HepG2 (cell line): Measurements from ENCODE around the gene PRM3. TPM values are rescaled to one million over a fixed set of nuclear protein-coding genes. Genes with fewer than 3 reads are reported as not detected.
A peak's percentile ranks its signal among the peaks of the same experiment; 100 is the strongest.

Source experiments
- ATF4 ChIP-seq, 2 experiments: fragments of 450-650 bp in 1 of 2; sonication (generic) in 1 of 2; formaldehyde crosslinking; IDR thresholded peaks; 2 replicates each; pipeline versions ENCODE4 v1.5.0 to v1.8.0; 2020 to 2022; ENCODE audit warnings: mild to moderate bottlenecking in 1 of 2, missing genetic modification reagents in 1 of 2
- DNMT3B ChIP-seq: conservative IDR thresholded peaks from 2 replicates; pipeline ENCODE4 v1.6.1; 2016; ENCODE audit warnings: missing biosample characterization, control low read depth
- EP300 ChIP-seq, 3 experiments: sonication (generic) in 1 of 3; formaldehyde crosslinking in 1 of 3; IDR thresholded peaks; 2 replicates each; pipeline versions ENCODE4 v1.5.1 to v1.6.1; 2011 to 2020; ENCODE audit warnings: low read depth in 2 of 3, low read length in 2 of 3, borderline replicate concordance in 1 of 3, improper control_type of control experiment in 1 of 3, mild to moderate bottlenecking in 1 of 3, missing genetic modification reagents in 1 of 3, moderate library complexity in 1 of 3
- ESRRA ChIP-seq: sonication (generic); formaldehyde crosslinking; IDR thresholded peaks from 2 replicates; pipeline ENCODE4 v1.5.1; 2020; ENCODE audit warnings: mild to moderate bottlenecking, low read depth, missing genetic modification reagents
- FOXP1 ChIP-seq, 2 experiments: fragments of 450-650 bp in 1 of 2; IDR thresholded peaks; 2 replicates each; pipeline ENCODE4 v1.6.1; 2017 to 2018; ENCODE audit warnings: antibody characterized with exemption in 1 of 2
- GMEB2 ChIP-seq: IDR thresholded peaks from 2 replicates; pipeline ENCODE4 v1.6.1; 2016; ENCODE audit warnings: missing biosample characterization, missing genetic modification reagents, low read depth
- IRF1 ChIP-seq: sonication (generic); formaldehyde crosslinking; IDR thresholded peaks from 2 replicates; pipeline ENCODE4 v1.4.0; 2020; ENCODE audit warnings: low read depth, mild to moderate bottlenecking, missing genetic modification reagents
- KAT8 ChIP-seq: IDR thresholded peaks from 2 replicates; pipeline ENCODE4 v1.6.1; 2016; ENCODE audit warnings: missing genetic modification reagents, missing compliant biosample characterization
- KDM6A ChIP-seq: IDR thresholded peaks from 2 replicates; pipeline ENCODE4 v1.6.1; 2016; ENCODE audit warnings: low read depth
- NFRKB ChIP-seq: fragments of 450-650 bp; IDR thresholded peaks from 2 replicates; pipeline ENCODE4 v1.6.1; 2017
- PRPF4 ChIP-seq: fragments of 200-400 bp; formaldehyde crosslinking; IDR thresholded peaks from 2 replicates; pipeline ENCODE4 v1.6.1; 2016; ENCODE audit warnings: low read length, low read depth; ENCODE audit not compliant: poor library complexity, severe bottlenecking
- RFX1 ChIP-seq: fragments of 450-650 bp; IDR thresholded peaks from 2 replicates; pipeline ENCODE4 v1.6.1; 2017
- SAFB2 ChIP-seq: sonication (generic); formaldehyde crosslinking; IDR thresholded peaks from 2 replicates; pipeline ENCODE4 v1.5.1; 2020; ENCODE audit warnings: missing genetic modification reagents, low read depth, mild to moderate bottlenecking, borderline replicate concordance
- SALL1 ChIP-seq: sonication (generic); formaldehyde crosslinking; IDR thresholded peaks from 2 replicates; pipeline ENCODE4 v1.8.0; 2022; ENCODE audit warnings: mild to moderate bottlenecking, missing genetic modification reagents
- SAP130 ChIP-seq: IDR thresholded peaks from 2 replicates; pipeline ENCODE4 v1.6.1; 2016; ENCODE audit warnings: low read depth
- USF2 ChIP-seq, 2 experiments: sonication (generic) in 1 of 2; formaldehyde crosslinking in 1 of 2; IDR thresholded peaks; 2 replicates each; pipeline versions ENCODE4 v1.5.1 to v1.6.1; 2011 to 2020; ENCODE audit warnings: borderline replicate concordance in 1 of 2, low read depth in 1 of 2, low read length in 1 of 2, mild to moderate bottlenecking in 1 of 2, missing genetic modification reagents in 1 of 2, moderate library complexity in 1 of 2
- ZFY ChIP-seq: sonication (generic); formaldehyde crosslinking; IDR thresholded peaks from 2 replicates; pipeline ENCODE4 v1.4.0; 2020; ENCODE audit warnings: missing genetic modification reagents
- ZMAT5 ChIP-seq: sonication (generic); formaldehyde crosslinking; IDR thresholded peaks from 2 replicates; pipeline ENCODE4 v1.5.0; 2020; ENCODE audit warnings: mild to moderate bottlenecking, low read depth, missing genetic modification reagents, borderline replicate concordance
- ZNF333 ChIP-seq: sonication (generic); formaldehyde crosslinking; IDR thresholded peaks from 2 replicates; pipeline ENCODE4 v1.4.0; 2020; ENCODE audit warnings: mild to moderate bottlenecking, missing genetic modification reagents, borderline replicate concordance
- ZNF430 ChIP-seq: sonication (generic); formaldehyde crosslinking; IDR thresholded peaks from 2 replicates; pipeline ENCODE4 v1.9.0; 2021; ENCODE audit warnings: mild to moderate bottlenecking, missing genetic modification reagents
- ZNF577 ChIP-seq: sonication (generic); formaldehyde crosslinking; IDR thresholded peaks from 2 replicates; pipeline ENCODE4 v1.4.0; 2020; ENCODE audit warnings: mild to moderate bottlenecking, low read depth, missing genetic modification reagents, borderline replicate concordance
- ZNF784 ChIP-seq: sonication (generic); formaldehyde crosslinking; IDR thresholded peaks from 2 replicates; pipeline ENCODE4 v1.5.1; 2020; ENCODE audit warnings: missing genetic modification reagents, mild to moderate bottlenecking, borderline replicate concordance
- polyA plus RNA-seq, 8 experiments: library from polyadenylated mRNA; depleted of rRNA in 3 of 8; stranded (reverse) in 7 of 8; unstranded in 1 of 8; fragments of >200 nt; fragmentation: Illumina TruSeq in 4 of 8; extraction: Trizol in 4 of 8; gene quantifications; 2 replicates each; pipeline versions ENCODE4 v1.2.1 to v1.2.3, GENCODE V29; 2011 to 2016; ENCODE audit warnings: low read depth in 4 of 8, missing spikeins in 1 of 8, mixed read lengths in 1 of 8; ENCODE audit not compliant: insufficient read depth in 1 of 8
- total RNA-seq, 5 experiments: library from RNA; depleted of rRNA; stranded (reverse); fragments of >200 nt; fragmentation: Illumina TruSeq; extraction: Trizol; gene quantifications; 2 replicates each; pipeline ENCODE4 v1.2.3, GENCODE V29; 2016; ENCODE audit warnings: low read depth in 1 of 5

The PRM3 gene
- total and polyA plus RNA-seq, 2 of the 13 experiments (the other 11 are each of a cell fraction or from before 2014, with no cell fraction given): not detected

GRCh38 chr16:11297492-11298142, 24.2 kb upstream of the PRM3 start (continued):
- TF ChIP-seq IRF1 (CRISPR knock-in tag) (no peak), ZMAT5 (no peak), KAT8 (no peak; the same call in 1 of the 2 replicates), ESRRA (CRISPR knock-in tag) (peak; percentile 60; the same call in 1 of the 2 replicates), SAFB2 (CRISPR knock-in tag) (peak; percentile 85; the same call in 1 of the 2 replicates), EP300 (IDR thresholded peaks at IDR 0.05; ENCODE audit: low read depth in 2 of 2, low read length in 2 of 2) (peak in 1 of 2 experiments; percentile 31; a peak in 1 of 4 replicates), EP300 (CRISPR knock-in tag; IDR thresholded peaks at IDR 0.05; ENCODE audit: borderline replicate concordance) (no peak; the same call in 1 of the 2 replicates), ATF4 (CRISPR knock-in tag; IDR thresholded peaks at IDR 0.05) (no peak), DNMT3B (CRISPR knock-in tag) (no peak), ZNF430 (0 out of 2 replicates have a peak, but pooled peaks have one; percentile 72), SAP130 (no peak), ZNF577 (CRISPR knock-in tag) (no peak), SALL1 (CRISPR knock-in tag) (peak; percentile 83), PRPF4 (no peak), FOXP1 (IDR thresholded peaks at IDR 0.05) (no peak), FOXP1 (CRISPR knock-in tag; IDR thresholded peaks at IDR 0.05) (no peak; the same call in 1 of the 2 replicates), ZNF333 (CRISPR knock-in tag) (0 out of 2 replicates have a peak, but pooled peaks have one; percentile 4), NFRKB (no peak), GMEB2 (CRISPR knock-in tag) (no peak), ZNF784 (CRISPR knock-in tag) (no peak), KDM6A (CRISPR knock-in tag) (no peak), RFX1 (no peak), ZFY (CRISPR knock-in tag) (no peak; the same call in 1 of the 2 replicates), USF2 (IDR thresholded peaks at IDR 0.05; ENCODE audit: low read depth, low read length) (peak; percentile 24; the same call in 1 of the 2 replicates), USF2 (CRISPR knock-in tag; IDR thresholded peaks at IDR 0.05; ENCODE audit: borderline replicate concordance) (peak; percentile 63; the same call in 1 of the 2 replicates)
